Adrenal gland (tissue), 12 donors: ENCODE results near the gene WFS1. TPM values are rescaled to one million over a fixed set of nuclear protein-coding genes. Genes with fewer than 3 reads are reported as not detected.

Experiments
- DNase-seq, 7 donors: peaks; one replicate each; pipeline ENCODE4 v3.0.0-alpha.2; 2019 to 2020
- H3K27ac ChIP-seq, 5 donors: fragments of 200-600 bp; sonication (generic) in 4 of 5; 1 replicate in 3 of 5; 2 replicates in 2 of 5; pipeline versions ENCODE4 v1.5.1 to v1.8.0; 2016 to 2020; ENCODE audit warnings: mild to moderate bottlenecking in 1 of 5
- H3K27me3 ChIP-seq: fragments of 200-600 bp; 2 replicates; pipeline ENCODE4 v1.8.0; 2021
- H3K36me3 ChIP-seq, 2 donors: fragments of 200-600 bp; replicated peaks in 1 of 2; 1 replicate in 1 of 2; 2 replicates in 1 of 2; pipeline versions ENCODE4 v1.5.1 to v1.8.0; 2018 to 2022
- H3K4me1 ChIP-seq, 2 donors: fragments of 200-600 bp; replicated peaks in 1 of 2; 1 replicate in 1 of 2; 2 replicates in 1 of 2; pipeline versions ENCODE4 v1.5.1 to v1.8.0; 2018 to 2021
- H3K4me3 ChIP-seq, 4 donors: fragments of 200-600 bp; sonication (generic) in 3 of 4; one replicate each; pipeline ENCODE4 v1.5.1; 2016 to 2018
- H3K9me3 ChIP-seq, 3 donors: fragments of 200-600 bp; sonication (generic) in 1 of 3; replicated peaks in 1 of 3; 1 replicate in 2 of 3; 2 replicates in 1 of 3; pipeline versions ENCODE4 v1.5.1 to v1.8.0; 2016 to 2021
- CTCF ChIP-seq, 6 experiments: fragments of 450-650 bp in 4 of 6; fragments of 200-600 bp in 2 of 6; sonication (generic) in 1 of 6; IDR thresholded peaks; 1 replicate in 5 of 6; 2 replicates in 1 of 6; pipeline versions ENCODE4 v1.5.1 to v1.8.0; 2016 to 2021; ENCODE audit warnings: antibody characterized with exemption in 6 of 6, mild to moderate bottlenecking in 2 of 6, moderate library complexity in 1 of 6
- POLR2A ChIP-seq, 2 donors: fragments of 450-650 bp; IDR thresholded peaks; one replicate each; pipeline ENCODE4 v1.6.1; 2017; ENCODE audit warnings: antibody characterized with exemption in 2 of 2, mild to moderate bottlenecking in 2 of 2, moderate library complexity in 1 of 2
- WGBS, 4 donors: extraction: QIAGEN DNeasy Blood & Tissue Kit in 2 of 4; methylation state at CpG; one replicate each; pipeline versions ENCODE4 v1.1.5 to v1.1.7; 2013 to 2017; 5-methylcytosine and 5-hydroxymethylcytosine counted together
- intact Hi-C, 2 donors: fragments of 100-400 bp; cut with DNase I; formaldehyde crosslinking; loops; one replicate each; pipeline versions ENCODE4 v1.14.1 to v1.15.0; 2022 to 2023
- polyA plus RNA-seq, 3 donors: library from polyadenylated mRNA; stranded (reverse); fragments of 200-250 nt in 2 of 3; fragments of 350-450 nt in 1 of 3; fragmentation: Illumina TruSeq in 1 of 3; extraction: RNeasy Lipid Tissue Mini Kit (QIAGEN cat#74804) in 1 of 3; gene quantifications; one replicate each; pipeline ENCODE4 v1.2.3, GENCODE V29; 2013 to 2014
- total RNA-seq, 9 donors: library from RNA; depleted of rRNA in 4 of 9; stranded (reverse); fragments of >200 nt in 4 of 9; fragments of 120-200 nt in 1 of 9; fragmentation: NEBNext Ultra II Directional in 1 of 9; extraction: Animal tissue kit (Norgen Biotek cat#: 25700) in 1 of 9; gene quantifications; one replicate each; pipeline versions ENCODE4 v1.1.0 to v1.2.4, GENCODE V29; 2013 to 2023
- donor health status: healthy with polysubstance abuse.
- donor health status: Bipolar disorder and iron deficiency.
- donor health status: DM: yes; HTN: yes; CAD: no.
- donor health status: DM: no; HTN: no; CAD: no.
- donor health status: DM: no; HTN: no; CAD: no.
- donor health status: DM: yes; HTN: yes; CAD: no.

WFS1 gene
- total and polyA plus RNA-seq, 12 donors, result 20.8 to 64.4 (median 33.1) TPM

GRCh38 chr4:6222761-6223292, 46.8 kb upstream of the WFS1 start:
- no peak overlapping the region for H3K27ac ChIP-seq
- no peaks in the 10 kb centered on the region for H3K9me3 ChIP-seq
- peaks cover 22% of the 10 kb centered on the region for H3K27me3 ChIP-seq
- TF ChIP-seq POLR2A (IDR thresholded peaks at IDR 0.05) (no peak), CTCF (IDR thresholded peaks at IDR 0.05) (no peak)
- intact Hi-C loops, result no loop called here
- peaks cover 0 to 6% of the 10 kb centered on the region in 2 donors for H3K4me1 ChIP-seq
- H3K36me3 ChIP-seq, result no peaks in the 10 kb centered on the region
- DNase-seq, result no peak
- 46 to 60% (median 55%) methylated on average over 10 of the region's 10 CpGs for WGBS, 4 donors
- H3K4me3 ChIP-seq, result no peak overlapping the region

- 55 to 75% (median 66%) methylated on average over 3 of the region's 3 CpGs for WGBS, 4 donors
- TF ChIP-seq CTCF (IDR thresholded peaks at IDR 0.05) (no peak), POLR2A (IDR thresholded peaks at IDR 0.05) (no peak)
- H3K27me3 ChIP-seq, result peaks cover 22% of the 10 kb centered on the region
Observed at GRCh38 chr4:6224735-6225134, 44.9 kb upstream of the WFS1 start.

GRCh38 chr4:6225469-6225868, 44.2 kb upstream of the WFS1 start:
- intact Hi-C loops, result no loop called here
- no peak overlapping the region for H3K27ac ChIP-seq
- peaks cover 0 to 6% of the 10 kb centered on the region in 2 donors for H3K4me1 ChIP-seq
- TF ChIP-seq CTCF (IDR thresholded peaks at IDR 0.05), result no peak
- no peaks in the 10 kb centered on the region for H3K36me3 ChIP-seq
- WGBS, 4 donors, result 26 to 46% (median 43%) methylated on average over 5 to 7 of the region's 7 CpGs
- no peak overlapping the region for H3K4me3 ChIP-seq
- H3K9me3 ChIP-seq, result no peaks in the 10 kb centered on the region
- H3K27me3 ChIP-seq, result peaks cover 22% of the 10 kb centered on the region
- peak in 1 of 7 donors; percentile 4 for DNase-seq

More at GRCh38 chr4:6224735-6225134, 44.9 kb upstream of the WFS1 start:
- Histone ChIP-seq H3K36me3 (no peaks in the 10 kb centered on the region), H3K27ac (no peak overlapping the region), H3K4me3 (no peak overlapping the region), H3K4me1 (peaks cover 0 to 6% of the 10 kb centered on the region in 2 donors), H3K9me3 (no peaks in the 10 kb centered on the region)
- DNase-seq, result no peak
- intact Hi-C loops, result no loop called here

GRCh38 chr4:6226506-6226905, 43.1 kb upstream of the WFS1 start:
- H3K36me3 ChIP-seq, result no peaks in the 10 kb centered on the region
- intact Hi-C loops, result no loop called here
- H3K4me3 ChIP-seq, result no peak overlapping the region
- H3K4me1 ChIP-seq, result peaks cover 0 to 5% of the 10 kb centered on the region in 2 donors
- no peak overlapping the region for H3K27ac ChIP-seq
- H3K27me3 ChIP-seq, result peaks cover 13% of the 10 kb centered on the region
- DNase-seq, result no peak
- H3K9me3 ChIP-seq, result no peaks in the 10 kb centered on the region
- 76 to 87% (median 82%) methylated on average over 4 to 7 of the region's 7 CpGs for WGBS, 4 donors
- TF ChIP-seq CTCF (IDR thresholded peaks at IDR 0.05), result no peak
- TF ChIP-seq POLR2A (IDR thresholded peaks at IDR 0.05), result no peak
